ENCODE results near the gene TEAD1. TPM values are rescaled to one million over a fixed set of nuclear protein-coding genes. Genes with fewer than 3 reads are reported as not detected.

TEAD1 gene
- polyA plus RNA-seq, 2 of the 4 experiments (the other 2 are of a cell fraction): 111 to 112 TPM

- TF ChIP-seq RARB (CRISPR knock-in tag; IDR thresholded peaks at IDR 0.05) (no peak), EP300 (IDR thresholded peaks at IDR 0.05) (no peak), CHD2 (IDR thresholded peaks at IDR 0.05; ENCODE audit: low read length, partially characterized antibody) (no peak), ATOH8 (CRISPR knock-in tag; IDR thresholded peaks at IDR 0.05; ENCODE audit: low read depth) (no peak), HEYL (CRISPR knock-in tag; IDR thresholded peaks at IDR 0.05) (no peak), RAD21 (conservative IDR thresholded peaks at IDR 0.05 in 1 of 2, IDR thresholded peaks at IDR 0.05 in 1 of 2) (no peak; a peak in 1 of 5 replicates), PHF8 (IDR thresholded peaks at IDR 0.05; ENCODE audit: borderline replicate concordance, low read depth) (no peak), SREBF2 (IDR thresholded peaks at IDR 0.05) (no peak), HMGXB4 (CRISPR knock-in tag; IDR thresholded peaks at IDR 0.05; ENCODE audit: borderline replicate concordance) (no peak)
These were observed 6.2 kb downstream of the TEAD1 start (continued) for GRCh38 chr11:12680246-12680939.

GRCh38 chr11:12680940-12681258 lies 6.7 kb downstream of the TEAD1 start:
- ChIA-PET CTCF (interaction anchor here (1.3 to 3.1 kb wide), 2 partner anchors 67 to 350 kb away, joined by 3 to 12 read pairs; no protein-coding TSS in a partner anchor), POLR2A (interaction anchor here (0.7 to 3.6 kb wide), 9 partner anchors 9 to 304 kb away, joined by 3 to 25 read pairs (median 3); partner anchors contain the start of gene PARVA)
- H3K4me2 ChIP-seq: peak overlapping the region; percentile 90

More at GRCh38 chr11:12680940-12681258, 6.7 kb downstream of the TEAD1 start:
- FAIRE-seq (no peak), ATAC-seq (no peak), DNase-seq (ENCODE audit: low read depth in 1 of 2, low spot score in 1 of 2) (no peak)
- peak overlapping the region; percentile 92 to 98 for H3K27ac ChIP-seq
- H3K4me3 ChIP-seq: peak overlapping the region; percentile 19; the same call in 2 of the 3 replicates
- TF ChIP-seq TFCP2L1 (CRISPR knock-in tag; IDR thresholded peaks at IDR 0.05): no peak
- no peak for TF ChIP-seq ATOH8 (CRISPR knock-in tag; IDR thresholded peaks at IDR 0.05; ENCODE audit: low read depth)
- no peak for TF ChIP-seq EHF (CRISPR knock-in tag; IDR thresholded peaks at IDR 0.05)
- TF ChIP-seq MAX (IDR thresholded peaks at IDR 0.05): no peak
- no peak for TF ChIP-seq HES2 (IDR thresholded peaks at IDR 0.05)
- TF ChIP-seq MAFK (IDR thresholded peaks at IDR 0.05; ENCODE audit: partially characterized antibody): no peak
- no peak for TF ChIP-seq ELK1 (IDR thresholded peaks at IDR 0.05; ENCODE audit: low read depth, low read length)
- TF ChIP-seq CTCF (IDR thresholded peaks at IDR 0.05): no peak
- TF ChIP-seq NR3C1 (IDR thresholded peaks at IDR 0.05): no peak
- TF ChIP-seq RARB (CRISPR knock-in tag; IDR thresholded peaks at IDR 0.05): no peak
- no peak for TF ChIP-seq ZNF302 (CRISPR knock-in tag; IDR thresholded peaks at IDR 0.05)
- TF ChIP-seq SMC3 (IDR thresholded peaks at IDR 0.05): no peak
- no peak for TF ChIP-seq NFE2L2 (conservative IDR thresholded peaks at IDR 0.05; ENCODE audit: low read length)
- no peak for TF ChIP-seq EP300 (IDR thresholded peaks at IDR 0.05)
- no peak for TF ChIP-seq BCL3 (IDR thresholded peaks at IDR 0.05)
- no peak for TF ChIP-seq FOXS1 (CRISPR knock-in tag; IDR thresholded peaks at IDR 0.05)
- TF ChIP-seq MAZ (IDR thresholded peaks at IDR 0.05; ENCODE audit: borderline replicate concordance, low read depth, low read length): no peak
- WGBS (ENCODE audit: missing lambda C conversion rate): 80% methylated on average over 2 of the region's 2 CpGs
- H3K4me1 ChIP-seq: peaks cover 78% of the 10 kb centered on the region
- H3K9me3 ChIP-seq: no peaks in the 10 kb centered on the region

All from A549 (cell line).